Transverse colon (tissue), 4 donors: ENCODE results near the gene MT1X.

Experiments
- CTCF ChIP-seq, 5 experiments: fragments of 200-600 bp in 3 of 5; fragments of 450-650 bp in 2 of 5; sonication (generic) in 3 of 5; IDR thresholded peaks; 1 replicate in 2 of 5; 2 replicates in 3 of 5; pipeline ENCODE4 v1.5.1; 2016 to 2017; ENCODE audit warnings: antibody characterized with exemption in 5 of 5, inconsistent platforms in 3 of 5, mild to moderate bottlenecking in 2 of 5, moderate library complexity in 1 of 5
- EP300 ChIP-seq: sonication (generic); formaldehyde crosslinking; IDR thresholded peaks from one replicate; pipeline ENCODE4 v1.6.1; 2017; ENCODE audit warnings: antibody characterized with exemption, low read depth
- POLR2A ChIP-seq: fragments of 450-650 bp; IDR thresholded peaks from one replicate; pipeline ENCODE4 v1.6.1; 2016; ENCODE audit warnings: antibody characterized with exemption, mild to moderate bottlenecking, moderate library complexity
- POLR2AphosphoS5 ChIP-seq, 3 donors: sonication (generic); formaldehyde crosslinking; IDR thresholded peaks; one replicate each; pipeline ENCODE4 v1.6.1; 2016; ENCODE audit warnings: antibody characterized with exemption in 3 of 3

- no peak for TF ChIP-seq CTCF (IDR thresholded peaks at IDR 0.05)
- TF ChIP-seq POLR2A = no peak
- no peak for TF ChIP-seq POLR2AphosphoS5 (IDR thresholded peaks at IDR 0.05)
- no peak for TF ChIP-seq EP300
These were observed 15.3 kb downstream of the MT1X start for GRCh38 chr16:56697456-56698155.
